ENCODE results near the gene KRT78.

The KRT78 gene

DNA sequence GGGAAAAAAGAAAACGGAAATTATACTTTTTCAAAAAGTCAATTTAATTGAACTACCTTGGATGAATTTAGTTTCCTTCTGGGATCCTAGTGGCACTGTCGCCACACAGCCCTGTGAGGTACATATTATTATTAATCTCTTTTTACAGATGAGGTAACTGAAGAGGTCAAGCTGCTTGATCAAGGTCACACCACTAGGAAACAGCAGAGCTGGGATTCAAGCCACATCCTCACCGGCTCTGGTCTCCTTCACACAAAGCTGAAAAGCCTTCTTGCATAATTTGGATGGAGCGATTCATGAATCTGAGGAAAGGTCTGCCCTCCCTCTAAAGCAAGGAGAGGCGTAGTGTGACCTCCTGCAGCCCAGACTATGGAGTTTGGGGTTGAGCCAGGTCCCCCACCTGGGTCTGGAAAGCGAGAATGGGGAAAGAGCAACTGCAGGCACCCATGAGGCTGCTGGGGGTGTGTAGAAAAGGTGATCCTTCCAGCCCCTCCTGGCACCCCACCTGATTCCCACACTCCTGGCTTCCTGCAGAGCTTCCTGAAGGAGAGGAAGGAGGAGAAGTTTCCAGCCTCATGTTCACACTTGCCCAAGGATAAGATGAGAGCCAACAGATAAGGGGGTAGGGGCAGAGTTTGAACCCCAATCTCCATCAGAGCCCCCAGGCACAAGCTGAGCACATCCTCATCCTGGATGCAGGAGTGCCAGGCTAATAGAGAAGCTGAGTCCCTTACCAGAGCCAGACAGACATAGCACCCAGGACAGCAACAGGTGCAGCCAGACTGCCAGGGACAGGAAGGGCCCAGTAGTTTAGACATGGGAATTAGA lies 10.8 kb downstream of the KRT78 start:
- H3K4me3 Mint-ChIP-seq = no peak overlapping the region
- no peaks in the 10 kb centered on the region for H3K4me1 Mint-ChIP-seq
- ATAC-seq (replicated peaks) = no peak
- no peaks in the 10 kb centered on the region for H3K36me3 Mint-ChIP-seq
- no peak for DNase-seq
- H3K27ac Mint-ChIP-seq = no peak overlapping the region
- H3K27me3 Mint-ChIP-seq = peaks cover 46 to 48% of the 10 kb centered on the region in 2 donors
- H3K9me3 Mint-ChIP-seq = no peaks in the 10 kb centered on the region

DNA sequence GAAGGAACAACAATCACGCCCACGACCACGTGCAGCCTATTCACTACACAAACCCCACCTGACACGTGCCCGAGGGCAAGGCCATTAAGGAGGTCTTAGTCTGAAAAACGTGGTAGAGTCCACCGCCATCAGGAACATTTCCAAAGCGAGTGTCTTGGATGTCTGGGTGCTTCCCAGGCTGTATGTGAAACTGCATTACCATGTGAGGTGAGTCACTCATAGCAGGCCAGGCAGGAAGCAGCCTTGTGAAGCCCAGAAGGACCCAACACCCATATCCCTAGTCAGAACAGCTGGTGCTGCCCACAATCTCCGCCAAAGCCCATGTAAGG lies 11.4 kb downstream of the KRT78 start:
- ATAC-seq (replicated peaks) (no peak), DNase-seq (no peak)
- Mint-ChIP-seq H3K9me3 (no peaks in the 10 kb centered on the region), H3K27me3 (peaks cover 42 to 47% of the 10 kb centered on the region in 2 donors), H3K27ac (no peak overlapping the region), H3K4me3 (no peak overlapping the region), H3K36me3 (no peaks in the 10 kb centered on the region), H3K4me1 (no peaks in the 10 kb centered on the region)

DNA sequence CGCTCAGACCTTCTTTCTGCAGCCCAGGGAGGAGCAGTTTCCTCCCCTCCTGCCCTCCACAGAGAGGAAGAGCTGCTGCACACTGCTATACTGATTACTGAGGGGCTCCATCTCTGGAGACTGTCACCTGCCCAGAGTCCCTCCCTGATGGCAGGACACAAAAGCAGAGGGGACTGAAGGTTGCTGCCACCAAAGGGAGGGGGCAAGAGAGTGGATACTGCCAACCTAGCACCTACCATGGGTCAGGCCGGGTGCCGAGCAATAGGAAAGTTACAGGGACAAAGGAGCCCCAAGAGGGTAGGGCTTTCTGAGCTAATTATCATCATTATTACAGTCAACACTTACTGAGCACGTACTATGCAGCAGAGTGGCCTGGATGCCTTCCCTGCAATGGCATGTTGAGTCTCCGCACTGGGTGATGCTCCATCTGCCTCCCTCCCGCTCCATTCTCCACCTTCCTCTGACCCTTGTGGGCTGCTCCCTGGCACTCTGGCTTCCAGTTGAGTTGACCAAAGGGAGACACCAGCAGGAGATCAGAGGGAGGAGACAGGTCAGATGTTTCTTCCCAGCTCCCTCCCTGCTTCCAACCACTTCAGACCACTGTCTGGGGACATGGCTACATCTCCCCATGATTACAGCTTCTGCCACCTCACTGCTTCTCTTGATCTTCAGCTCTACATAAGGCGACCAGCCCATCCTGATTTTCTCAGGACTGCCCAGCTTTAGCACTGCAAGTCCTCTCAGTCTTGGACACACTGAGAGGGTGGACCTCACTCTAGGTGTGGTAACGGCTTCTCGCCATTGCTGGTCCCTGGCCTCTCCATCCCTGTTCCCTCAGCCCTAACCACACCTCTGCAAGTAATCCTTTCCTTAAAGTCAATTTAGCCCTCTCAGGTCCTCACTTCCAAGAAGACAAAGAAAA lies 12.0 kb downstream of the KRT78 start:
- no peak for ATAC-seq (replicated peaks)
- Mint-ChIP-seq H3K4me3 (no peak overlapping the region), H3K36me3 (no peaks in the 10 kb centered on the region), H3K4me1 (no peaks in the 10 kb centered on the region), H3K27ac (peak overlapping the region; percentile 44), H3K9me3 (no peaks in the 10 kb centered on the region), H3K27me3 (peaks cover 40 to 46% of the 10 kb centered on the region in 2 donors)
- DNase-seq = no peak

DNA sequence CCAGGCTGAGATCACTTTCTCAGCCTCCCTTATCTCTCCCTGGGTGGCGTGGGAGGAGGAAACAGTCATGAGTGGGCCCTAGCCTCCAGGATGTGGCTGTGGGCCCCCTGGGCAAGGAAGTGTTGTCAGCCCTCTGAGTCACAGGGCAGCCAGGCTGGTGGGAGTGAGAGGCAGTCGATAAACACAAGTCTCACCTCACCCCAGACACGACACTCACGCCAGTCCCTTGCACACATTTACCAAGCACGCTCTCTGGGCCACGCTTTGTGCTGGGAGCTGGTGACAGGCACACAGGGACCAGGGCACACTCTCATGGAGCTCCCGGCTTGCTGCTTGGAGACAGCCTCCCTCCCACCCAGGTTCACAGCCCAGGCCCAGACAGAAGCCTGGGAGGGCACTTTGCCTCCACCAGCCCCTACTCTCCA lies 12.7 kb downstream of the KRT78 start:
- H3K27me3 Mint-ChIP-seq = peaks cover 40 to 46% of the 10 kb centered on the region in 2 donors
- H3K27ac Mint-ChIP-seq = no peak overlapping the region
- no peak overlapping the region for H3K4me3 Mint-ChIP-seq
- H3K4me1 Mint-ChIP-seq = no peaks in the 10 kb centered on the region
- DNase-seq (no peak), ATAC-seq (replicated peaks) (no peak)
- H3K36me3 Mint-ChIP-seq = no peaks in the 10 kb centered on the region
- H3K9me3 Mint-ChIP-seq = no peaks in the 10 kb centered on the region

DNA sequence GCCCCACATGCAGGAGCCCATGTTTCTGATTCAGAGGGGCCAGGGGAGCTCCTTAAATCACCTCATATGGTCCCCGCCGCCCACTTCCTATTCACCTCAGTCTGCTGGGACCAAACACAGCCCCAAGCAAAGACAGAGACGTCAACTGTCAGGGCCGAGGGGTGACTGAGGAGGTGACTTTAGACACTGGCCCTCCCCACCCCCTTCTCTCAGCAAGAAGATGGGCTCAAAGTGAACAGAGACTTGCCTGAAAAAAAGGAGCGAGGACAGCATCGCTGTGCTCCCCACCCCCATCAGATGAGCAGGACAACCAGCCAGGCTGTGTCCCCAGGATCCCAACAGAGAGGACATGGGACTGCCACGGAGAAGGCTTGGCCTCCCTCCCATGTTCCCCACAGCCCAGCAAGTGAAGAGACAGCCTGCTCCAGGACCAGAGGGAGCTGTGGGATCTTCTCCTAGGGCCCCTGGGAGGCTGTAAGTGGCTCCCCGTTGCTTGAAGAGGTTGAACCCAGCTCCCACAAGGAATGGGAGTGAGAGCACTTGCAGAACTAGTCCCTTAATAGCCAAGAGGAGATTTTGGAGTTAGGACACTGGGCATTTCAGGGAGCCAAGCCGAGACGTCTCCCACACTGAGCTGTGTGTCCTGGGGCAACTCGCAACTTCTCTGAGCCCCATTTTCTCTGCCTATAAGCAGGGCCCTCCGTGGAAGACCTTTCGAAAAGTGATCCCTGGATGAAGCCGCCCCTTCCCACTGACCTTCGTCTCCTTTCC lies 13.3 kb downstream of the KRT78 start:
- no peak overlapping the region for H3K4me3 Mint-ChIP-seq
- H3K4me1 Mint-ChIP-seq = no peaks in the 10 kb centered on the region
- peaks cover 40 to 46% of the 10 kb centered on the region in 2 donors for H3K27me3 Mint-ChIP-seq
- no peak for DNase-seq
- H3K36me3 Mint-ChIP-seq = no peaks in the 10 kb centered on the region
- ATAC-seq (replicated peaks) = no peak
- no peak overlapping the region for H3K27ac Mint-ChIP-seq
- no peaks in the 10 kb centered on the region for H3K9me3 Mint-ChIP-seq

DNA sequence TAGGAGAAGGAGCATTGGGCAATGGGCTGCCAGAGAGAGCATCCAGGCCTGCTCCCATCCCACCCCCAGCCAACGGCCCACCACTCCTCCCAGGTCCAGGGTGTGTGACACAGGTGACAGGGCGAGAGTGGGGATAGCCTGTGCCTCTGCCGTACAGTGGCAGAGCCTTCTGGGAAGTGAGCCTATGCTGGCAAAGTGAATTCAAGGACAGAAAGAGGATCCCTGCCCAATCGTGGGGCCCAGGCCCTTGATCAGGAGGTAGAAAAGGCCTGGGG lies 14.1 kb downstream of the KRT78 start:
- ATAC-seq (replicated peaks) = no peak
- Mint-ChIP-seq H3K9me3 (no peaks in the 10 kb centered on the region), H3K36me3 (no peaks in the 10 kb centered on the region), H3K27me3 (peaks cover 39 to 46% of the 10 kb centered on the region in 2 donors), H3K4me1 (no peaks in the 10 kb centered on the region), H3K4me3 (no peak overlapping the region), H3K27ac (no peak overlapping the region)
- no peak for DNase-seq

DNA sequence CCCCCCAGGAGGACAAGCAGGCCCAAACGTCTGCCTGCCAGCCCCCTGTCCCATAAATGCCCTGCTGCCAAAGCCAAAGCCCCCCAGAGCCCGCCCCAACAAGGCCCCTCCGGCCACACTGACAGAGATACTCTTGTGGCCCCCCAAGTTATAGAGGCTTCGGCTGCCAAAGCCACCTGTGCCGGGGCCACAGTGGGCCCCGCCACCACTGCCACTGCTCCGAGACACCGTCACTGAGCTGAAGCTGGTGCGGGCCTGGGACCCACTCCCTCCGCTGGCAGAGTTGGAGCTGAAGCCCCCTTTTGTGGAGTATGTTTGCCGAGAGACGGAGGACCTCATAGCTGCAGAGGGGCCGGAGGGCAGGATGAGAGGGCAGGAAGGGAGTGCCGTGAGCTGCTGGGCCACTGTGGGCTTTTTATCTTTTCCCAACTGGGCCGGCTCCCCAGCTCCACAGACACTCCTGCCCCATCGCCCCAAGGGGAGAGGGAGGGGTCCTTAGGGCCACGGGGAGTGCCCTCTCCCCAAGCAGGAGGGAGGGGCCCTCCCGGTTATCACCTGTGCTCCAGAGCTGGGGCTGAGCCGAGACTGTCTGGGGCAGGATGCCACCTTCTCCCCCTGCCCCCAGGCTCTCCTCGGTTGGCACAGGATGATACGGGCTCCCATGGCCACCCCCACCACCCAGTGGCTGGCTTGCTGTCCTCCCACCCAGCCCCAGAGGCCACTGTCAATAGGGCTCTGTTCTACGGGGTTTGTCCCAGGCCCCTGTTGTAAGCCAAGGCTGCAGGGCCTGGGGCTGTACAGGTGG lies 14.7 kb downstream of the KRT78 start, which contains the start of gene KRT79:
Gene KRT79, minus strand, starts transcription at position 390 of the 805 bp plus-strand sequence. Its CDS starts 51 bp downstream, at position 339.
- Mint-ChIP-seq H3K4me3 (no peak within 1 kb of the TSS), H3K27me3 (peaks cover 37 to 40% of the 10 kb centered on the region in 2 donors), H3K4me1 (no peaks in the 10 kb centered on the region)

DNA sequence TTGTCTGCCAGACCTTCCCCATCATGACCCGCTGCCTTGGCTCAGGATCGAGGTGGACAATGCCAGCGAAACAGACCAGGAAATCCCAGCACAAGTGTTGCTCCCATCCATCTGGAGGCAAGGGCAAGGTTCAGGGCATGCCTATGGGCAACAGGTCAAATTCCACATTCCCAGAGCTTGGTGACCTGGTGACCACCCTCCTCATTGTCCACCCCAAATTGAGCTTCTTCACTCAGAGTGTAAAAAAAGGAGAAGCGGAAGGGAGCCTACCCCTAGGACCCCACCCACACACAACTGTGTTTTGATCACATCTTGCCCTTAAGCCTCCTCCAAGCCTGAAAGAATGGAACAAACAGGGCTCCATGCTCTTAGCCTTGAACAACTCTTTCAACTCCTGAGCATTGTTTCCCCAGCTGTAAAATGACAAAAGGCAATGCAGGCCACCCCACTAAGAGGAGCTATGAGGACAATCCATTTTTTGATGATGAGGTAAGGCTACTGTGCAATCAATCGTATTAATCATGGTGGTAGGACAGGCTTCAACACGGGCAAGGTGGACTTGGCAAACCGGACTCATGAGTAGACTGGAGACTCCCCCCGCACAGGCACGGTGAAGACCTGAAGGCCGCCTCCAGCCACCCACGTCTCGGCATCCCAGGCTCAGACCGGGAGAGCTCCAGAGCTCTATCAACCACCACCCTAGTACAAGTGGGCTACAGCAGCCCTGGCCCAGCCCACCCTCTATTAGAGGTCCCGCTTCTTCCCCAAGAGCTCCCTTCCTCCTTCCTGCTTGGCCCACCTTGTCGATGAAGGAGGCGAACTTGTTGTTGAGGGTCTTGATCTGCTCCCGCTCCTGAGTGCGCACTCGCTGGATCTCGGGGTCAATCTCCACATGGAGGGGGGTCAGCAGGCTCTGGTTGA lies 15.5 kb downstream of the KRT78 start:
- ATAC-seq (replicated peaks) = no peak
- Mint-ChIP-seq H3K36me3 (no peaks in the 10 kb centered on the region), H3K4me3 (no peak overlapping the region), H3K9me3 (no peaks in the 10 kb centered on the region), H3K27me3 (peaks cover 30 to 32% of the 10 kb centered on the region in 2 donors), H3K27ac (no peak overlapping the region), H3K4me1 (no peaks in the 10 kb centered on the region)
- DNase-seq = no peak

More for the DNA sequence above, 14.7 kb downstream of the KRT78 start, which contains the start of gene KRT79:
- no peaks in the 10 kb centered on the region for H3K36me3 Mint-ChIP-seq
- H3K27ac Mint-ChIP-seq = no peak within 1 kb of the TSS
- no peaks in the 10 kb centered on the region for H3K9me3 Mint-ChIP-seq
- DNase-seq = no peak
- ATAC-seq (replicated peaks) = no peak

DNA sequence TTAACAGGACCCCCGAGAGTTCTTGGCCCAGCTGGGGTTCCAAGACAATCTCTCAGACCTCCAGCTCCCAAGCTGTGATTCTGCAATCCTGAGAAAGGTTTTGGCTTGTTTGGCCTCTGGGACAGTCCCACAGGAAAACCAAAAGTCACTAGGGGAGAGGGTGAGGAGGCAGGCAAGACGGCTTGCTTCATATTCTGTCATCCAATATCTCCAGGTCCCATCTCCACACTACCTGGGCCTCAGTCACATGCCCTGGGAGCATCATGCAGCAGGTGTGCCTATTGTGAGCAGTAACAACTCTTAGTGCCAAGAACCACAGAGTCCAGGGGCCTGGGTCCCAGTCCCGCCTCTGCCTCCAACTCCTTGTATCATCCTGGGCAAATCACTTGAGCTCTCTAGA lies 16.3 kb downstream of the KRT78 start:
- H3K4me3 Mint-ChIP-seq = no peak overlapping the region
- no peaks in the 10 kb centered on the region for H3K4me1 Mint-ChIP-seq
- ATAC-seq (replicated peaks) = no peak
- no peaks in the 10 kb centered on the region for H3K9me3 Mint-ChIP-seq
- peaks cover 27 to 31% of the 10 kb centered on the region in 2 donors for H3K27me3 Mint-ChIP-seq
- DNase-seq = no peak
- H3K36me3 Mint-ChIP-seq = no peaks in the 10 kb centered on the region
- H3K27ac Mint-ChIP-seq = no peak overlapping the region

DNA sequence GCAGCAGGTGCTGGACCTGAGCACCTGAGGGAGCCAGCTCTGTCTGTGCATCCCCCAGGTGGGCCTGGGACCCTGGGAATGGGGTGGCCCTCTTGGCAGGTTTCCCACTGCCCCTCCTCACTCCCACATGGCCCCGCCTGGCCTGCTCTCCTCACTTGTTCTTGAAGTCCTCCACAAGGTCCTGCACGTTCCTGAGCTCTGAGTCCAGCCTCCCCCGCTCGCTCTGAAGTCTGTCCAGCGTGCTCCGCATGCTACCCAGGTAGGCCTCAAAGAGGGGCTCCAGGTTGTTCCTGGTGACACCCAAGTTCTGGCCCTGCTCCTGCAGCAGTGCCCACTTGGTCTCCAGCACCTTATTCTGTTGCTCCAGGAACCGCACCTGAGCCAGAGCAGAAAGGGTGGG lies 17.5 kb downstream of the KRT78 start:
- DNase-seq (no peak), ATAC-seq (replicated peaks) (no peak)
- H3K4me3 Mint-ChIP-seq = no peak overlapping the region
- H3K36me3 Mint-ChIP-seq = no peaks in the 10 kb centered on the region
- no peaks in the 10 kb centered on the region for H3K9me3 Mint-ChIP-seq
- H3K27ac Mint-ChIP-seq = no peak overlapping the region
- H3K4me1 Mint-ChIP-seq = no peaks in the 10 kb centered on the region
- peaks cover 24 to 30% of the 10 kb centered on the region in 2 donors for H3K27me3 Mint-ChIP-seq

DNA sequence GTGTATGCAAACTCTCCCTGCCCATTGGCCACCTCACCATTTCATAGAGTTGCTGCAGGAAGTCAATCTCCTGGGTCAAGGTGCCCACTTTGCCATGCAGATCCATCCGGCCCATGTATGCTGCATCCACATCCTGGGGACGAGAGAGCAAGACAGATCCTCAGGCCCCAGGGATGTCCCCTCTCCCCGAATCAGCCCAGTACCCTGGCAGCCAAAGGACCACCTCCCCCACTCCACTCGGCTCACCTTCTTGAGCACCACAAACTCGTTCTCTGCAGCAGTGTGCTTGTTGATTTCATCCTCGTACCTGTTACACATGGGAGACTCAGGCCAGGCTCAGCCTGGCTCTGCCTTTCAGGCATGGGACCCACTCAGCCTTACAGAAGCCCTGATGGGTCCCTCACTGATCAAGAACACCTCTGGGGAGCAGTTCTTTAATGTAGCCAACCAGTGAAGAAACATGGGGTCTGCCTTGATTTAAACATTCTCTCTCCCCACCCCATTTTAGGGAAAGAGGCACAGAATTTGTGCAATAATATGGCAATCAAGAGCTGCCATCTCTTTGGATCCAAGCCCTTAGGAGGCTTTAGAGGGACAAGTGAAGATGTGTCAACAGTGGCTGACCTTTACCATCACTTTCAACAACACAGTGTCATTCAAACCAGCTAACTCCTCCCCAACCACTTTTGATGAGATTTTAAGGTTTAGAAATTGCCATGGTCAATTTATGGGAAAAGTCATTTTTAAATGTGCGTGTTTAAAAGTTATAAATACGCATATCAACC lies 18.6 kb downstream of the KRT78 start:
- H3K36me3 Mint-ChIP-seq = no peaks in the 10 kb centered on the region
- H3K9me3 Mint-ChIP-seq = no peaks in the 10 kb centered on the region
- H3K4me3 Mint-ChIP-seq = no peak overlapping the region
- peaks cover 25 to 30% of the 10 kb centered on the region in 2 donors for H3K27me3 Mint-ChIP-seq
- no peak for DNase-seq
- H3K4me1 Mint-ChIP-seq = no peaks in the 10 kb centered on the region
- no peak overlapping the region for H3K27ac Mint-ChIP-seq
- ATAC-seq (replicated peaks) = no peak

DNA sequence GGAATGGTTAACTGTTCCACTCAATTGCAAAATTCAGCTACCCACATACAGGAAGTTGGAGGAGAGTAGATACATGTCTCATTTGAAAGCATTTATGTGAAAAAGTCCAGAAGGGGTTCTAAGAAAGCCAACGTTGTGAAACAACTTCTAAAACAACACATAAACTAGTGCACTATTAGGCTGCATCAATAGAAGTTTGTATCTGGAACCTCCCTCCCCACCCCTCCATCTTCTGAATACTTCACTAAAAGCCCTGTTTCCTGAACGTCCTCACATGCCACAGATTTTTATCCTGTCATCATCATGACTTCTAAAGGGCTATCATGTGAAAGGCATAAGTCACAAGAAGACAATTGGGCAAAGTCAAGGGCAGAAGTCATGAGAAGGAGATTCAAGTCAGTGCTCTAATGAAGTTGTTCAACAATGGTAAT lies 20.2 kb downstream of the KRT78 start:
- H3K36me3 Mint-ChIP-seq = no peaks in the 10 kb centered on the region
- no peak overlapping the region for H3K27ac Mint-ChIP-seq
- H3K4me3 Mint-ChIP-seq = no peak overlapping the region
- no peaks in the 10 kb centered on the region for H3K9me3 Mint-ChIP-seq
- H3K4me1 Mint-ChIP-seq = no peaks in the 10 kb centered on the region
- no peak for DNase-seq
- ATAC-seq (replicated peaks) = no peak
- peaks cover 29 to 35% of the 10 kb centered on the region in 2 donors for H3K27me3 Mint-ChIP-seq

Measured in stimulated activated naive B cell treated with anti-CD40 and anti-IgM and Interleukin-4, amounts not matched to agents 10 μg/mL and 1 μg/mL and 100 μg/mL, for 72 hours (primary cell).